K562 treated with DMSO at 1 percent for 24 hours (cell line): ENCODE measurements around the gene RPA4. TPM values are rescaled to one million over a fixed set of nuclear protein-coding genes. Genes with fewer than 3 reads are reported as not detected.

Experiments used
- total RNA-seq: library from RNA; unstranded; fragments of 300-600 nt; gene quantifications from 2 replicates; pipeline ENCODE4 v1.2.3, GENCODE V29; 2022; ENCODE audit warnings: low read depth; ENCODE audit not compliant: insufficient read depth

The RPA4 gene
- total RNA-seq: not detected in 2 replicates

GRCh38 chrX:96883608-96884007, at the start of gene RPA4:
TSS of gene RPA4 (plus strand) at chrX:96883908. CDS start at chrX:96884311, 403 bp downstream.

Other genes starting within 250 kb of the RPA4 start
- 0.05 TPM in 1 of 2 replicates, not detected in the other for gene DIAPH2, start 199.1 kb upstream of the RPA4 start, total RNA-seq